Measurements from ENCODE around the gene MRPL41.

DNA sequence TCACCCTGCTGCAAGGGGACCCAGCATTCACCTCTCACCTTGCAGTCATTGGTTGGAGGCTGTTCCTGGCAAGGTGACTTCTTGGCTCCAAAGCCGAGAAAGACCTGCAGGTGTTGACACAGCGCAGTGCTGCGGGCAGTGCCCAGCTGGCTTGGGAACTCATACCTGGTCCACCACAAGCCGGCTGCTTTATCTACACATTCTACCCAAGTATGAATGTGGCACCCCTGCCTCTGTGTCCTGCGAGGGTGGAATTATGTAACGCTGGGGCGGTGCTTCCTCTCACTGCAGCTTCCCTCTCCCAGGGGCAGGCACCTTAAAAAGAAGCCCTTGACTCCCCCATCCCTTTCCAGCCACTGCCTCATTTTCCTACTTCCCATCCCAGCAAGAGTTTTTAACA is 41.1 kb downstream of the MRPL41 start:
- no peak for TF ChIP-seq POLR2A (IDR thresholded peaks at IDR 0.05; ENCODE audit: low read length)
- no peak for TF ChIP-seq GATA1 (IDR thresholded peaks at IDR 0.05; ENCODE audit: low read depth, low read length)

Data from erythroblast (primary cell).